HEK293T (cell line): Measurements from ENCODE around the gene TMEM178B.
"Not testable (repeated sequence)": the region's sequence is repeated elsewhere in the genome, so short reads cannot be mapped to it uniquely, and the experiment has no call there.

Source experiments
- CTCF ChIA-PET: fragments of 350-600 bp; formaldehyde crosslinking; extraction: SDS; loops from one replicate; lab custom pipeline; 2021; ENCODE audit warnings: antibody characterized with exemption, inconsistent platforms; lab: Yijun Ruan, JAX
- POLR2A ChIA-PET: fragments of 350-600 bp; formaldehyde crosslinking; extraction: SDS; loops from one replicate; lab custom pipeline; 2020; ENCODE audit warnings: antibody characterized with exemption, inconsistent platforms; lab: Yijun Ruan, JAX
- DNase-seq: peaks from one replicate; pipeline ENCODE4 v3.0.0; 2012; ENCODE audit warnings: mixed read lengths; ENCODE audit errors: extremely low spot score
- ARNT ChIP-seq: fragments of 450-650 bp; IDR thresholded peaks from 2 replicates; pipeline ENCODE4 v1.6.1; 2017; ENCODE audit warnings: mild to moderate bottlenecking
- BHLHE40 ChIP-seq: fragments of 450-650 bp; IDR thresholded peaks from 2 replicates; pipeline ENCODE4 v1.6.1; 2016; ENCODE audit warnings: mild to moderate bottlenecking, moderate library complexity, borderline replicate concordance
- CTBP1 ChIP-seq: fragments of 450-650 bp; IDR thresholded peaks from 2 replicates; pipeline ENCODE4 v1.6.1; 2016; ENCODE audit warnings: borderline replicate concordance
- ELF4 ChIP-seq: fragments of 450-650 bp; IDR thresholded peaks from 2 replicates; pipeline ENCODE4 v1.6.1; 2017; ENCODE audit warnings: antibody characterized with exemption
- FOXA1 ChIP-seq: fragments of 450-650 bp; IDR thresholded peaks from 2 replicates; pipeline ENCODE4 v1.6.1; 2016; ENCODE audit warnings: mild to moderate bottlenecking
- FOXK2 ChIP-seq: fragments of 450-650 bp; IDR thresholded peaks from 2 replicates; pipeline ENCODE4 v1.6.1; 2016; ENCODE audit warnings: mild to moderate bottlenecking
- FOXM1 ChIP-seq: fragments of 450-650 bp; IDR thresholded peaks from 2 replicates; pipeline ENCODE4 v1.6.1; 2017; ENCODE audit warnings: mild to moderate bottlenecking, borderline replicate concordance
- HDGF ChIP-seq: fragments of 450-650 bp; IDR thresholded peaks from 2 replicates; pipeline ENCODE4 v1.6.1; 2017; ENCODE audit warnings: antibody characterized with exemption, borderline replicate concordance
- L3MBTL2 ChIP-seq: fragments of 450-650 bp; conservative IDR thresholded peaks from 2 replicates; pipeline ENCODE4 v1.6.1; 2016; ENCODE audit warnings: mild to moderate bottlenecking
- LEF1 ChIP-seq: fragments of 450-650 bp; IDR thresholded peaks from 2 replicates; pipeline ENCODE4 v1.6.1; 2017; ENCODE audit warnings: mild to moderate bottlenecking, borderline replicate concordance
- NFRKB ChIP-seq: fragments of 450-650 bp; IDR thresholded peaks from 2 replicates; pipeline ENCODE4 v1.6.1; 2016; ENCODE audit warnings: mild to moderate bottlenecking, moderate library complexity
- SP1 ChIP-seq: fragments of 450-650 bp; IDR thresholded peaks from 2 replicates; pipeline ENCODE4 v1.6.1; 2017
- SUZ12 ChIP-seq: fragments of 450-650 bp; IDR thresholded peaks from 2 replicates; pipeline ENCODE4 v1.6.1; 2016; ENCODE audit warnings: mild to moderate bottlenecking
- TARDBP ChIP-seq: fragments of 450-650 bp; IDR thresholded peaks from 2 replicates; pipeline ENCODE4 v1.6.1; 2016
- ZNF384 ChIP-seq: fragments of 450-650 bp; IDR thresholded peaks from 2 replicates; pipeline ENCODE4 v1.6.1; 2016
- TF ChIP-seq, protein P1 (sequence below): fragments of 450-650 bp; IDR thresholded peaks from 2 replicates; pipeline ENCODE4 v1.6.1; 2016

The TMEM178B gene

GRCh38 chr7:141073641-141074161 is at the start of gene TMEM178B:
TMEM178B (plus strand) TSS chr7:141074064.
- CTCF ChIA-PET, result interaction anchor here (0.7 kb wide), 1 partner anchor 315 kb away, joined by 3 read pairs; no protein-coding TSS in a partner anchor
- peak; percentile 60 for DNase-seq
- POLR2A ChIA-PET, result interaction anchor here (1.3 to 3.2 kb wide), 4 partner anchors 12 to 476 kb away, joined by 4 to 50 read pairs (median 6); partner anchors contain the start of gene MRPS33
- TF ChIP-seq FOXA1 (no peak), LEF1 (no peak)

DNA sequence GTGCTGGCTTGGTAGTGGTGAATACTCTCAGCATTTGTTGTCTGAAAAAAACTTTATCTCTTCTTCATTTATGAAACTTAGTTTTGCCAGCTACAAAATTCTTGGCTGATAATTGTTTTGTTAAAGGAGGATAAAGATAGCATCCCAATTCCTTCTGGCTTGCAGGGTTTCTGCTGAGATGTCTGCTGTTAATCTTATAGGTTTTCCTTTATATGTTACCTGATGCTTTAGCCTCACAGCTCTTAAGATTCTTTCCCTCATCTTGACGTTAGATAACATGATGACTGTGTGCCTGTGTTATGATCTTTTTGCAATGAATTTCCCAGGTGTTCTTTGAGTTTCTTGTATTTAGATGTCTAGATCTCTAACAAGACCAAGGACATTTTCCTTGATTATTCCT is 49.2 kb upstream of the TMEM178B start:
- POLR2A ChIA-PET, result interaction anchor here (1.1 kb wide), 1 partner anchor 10 kb away, joined by 4 read pairs; the partner anchor contains the start of gene MRPS33
- no peak for DNase-seq
- TF ChIP-seq ZNF384 (no peak), FOXM1 (no peak), TARDBP (no peak), NFRKB (no peak), SP1 (no peak), BHLHE40 (no peak), ARNT (no peak), L3MBTL2 (no peak), HDGF (no peak), FOXK2 (no peak), CTBP1 (no peak), SUZ12 (no peak), ELF4 (no peak), LEF1 (no peak), FOXA1 (no peak)
- TF ChIP-seq, protein P1, sequence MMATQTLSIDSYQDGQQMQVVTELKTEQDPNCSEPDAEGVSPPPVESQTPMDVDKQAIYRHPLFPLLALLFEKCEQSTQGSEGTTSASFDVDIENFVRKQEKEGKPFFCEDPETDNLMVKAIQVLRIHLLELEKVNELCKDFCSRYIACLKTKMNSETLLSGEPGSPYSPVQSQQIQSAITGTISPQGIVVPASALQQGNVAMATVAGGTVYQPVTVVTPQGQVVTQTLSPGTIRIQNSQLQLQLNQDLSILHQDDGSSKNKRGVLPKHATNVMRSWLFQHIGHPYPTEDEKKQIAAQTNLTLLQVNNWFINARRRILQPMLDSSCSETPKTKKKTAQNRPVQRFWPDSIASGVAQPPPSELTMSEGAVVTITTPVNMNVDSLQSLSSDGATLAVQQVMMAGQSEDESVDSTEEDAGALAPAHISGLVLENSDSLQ, result no peak
- CTCF ChIA-PET, result no interaction called here

GRCh38 chr7:141027043-141027442 is 46.8 kb upstream of the TMEM178B start:
- no peak for DNase-seq
- ChIA-PET POLR2A (interaction anchor here (1.9 kb wide), 1 partner anchor 12 kb away, joined by 8 read pairs; the partner anchor contains the start of gene MRPS33), CTCF (no interaction called here)
- no peak for TF ChIP-seq SP1
- no peak for TF ChIP-seq CTBP1
- TF ChIP-seq HDGF, result no peak
- no peak for TF ChIP-seq TARDBP
- TF ChIP-seq LEF1, result no peak
- TF ChIP-seq L3MBTL2, result no peak
- TF ChIP-seq, protein P1, result no peak
- no peak for TF ChIP-seq SUZ12

DNA sequence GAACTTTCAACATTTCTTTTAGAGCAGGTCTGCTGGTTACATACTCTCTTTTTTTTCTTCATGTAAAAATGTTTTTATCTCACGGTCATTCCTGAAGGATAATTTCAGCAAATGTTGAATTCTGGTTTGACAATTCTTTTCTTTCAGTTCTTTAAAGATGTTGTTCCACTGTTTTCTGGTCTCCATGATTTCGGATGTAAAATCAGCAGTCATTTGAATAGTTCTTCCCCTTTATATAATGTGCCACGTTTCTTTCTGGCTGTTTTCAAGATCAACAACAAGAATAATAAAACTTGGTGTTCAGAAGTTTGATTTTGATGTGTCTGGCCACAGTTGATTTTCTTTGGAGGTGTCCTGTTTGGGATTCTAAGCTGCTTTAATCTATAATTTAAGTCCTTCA is 45.1 kb upstream of the TMEM178B start:
- ChIA-PET CTCF (no interaction called here), POLR2A (no interaction called here)
- TF ChIP-seq FOXM1 (no peak), SP1 (no peak), SUZ12 (no peak), TARDBP (no peak), FOXK2 (no peak), LEF1 (no peak), HDGF (no peak), ZNF384 (no peak), ARNT (no peak), L3MBTL2 (no peak), BHLHE40 (no peak), ELF4 (no peak), FOXA1 (no peak), CTBP1 (no peak), NFRKB (no peak)
- TF ChIP-seq, protein P1, result no peak
- no peak for DNase-seq

DNA sequence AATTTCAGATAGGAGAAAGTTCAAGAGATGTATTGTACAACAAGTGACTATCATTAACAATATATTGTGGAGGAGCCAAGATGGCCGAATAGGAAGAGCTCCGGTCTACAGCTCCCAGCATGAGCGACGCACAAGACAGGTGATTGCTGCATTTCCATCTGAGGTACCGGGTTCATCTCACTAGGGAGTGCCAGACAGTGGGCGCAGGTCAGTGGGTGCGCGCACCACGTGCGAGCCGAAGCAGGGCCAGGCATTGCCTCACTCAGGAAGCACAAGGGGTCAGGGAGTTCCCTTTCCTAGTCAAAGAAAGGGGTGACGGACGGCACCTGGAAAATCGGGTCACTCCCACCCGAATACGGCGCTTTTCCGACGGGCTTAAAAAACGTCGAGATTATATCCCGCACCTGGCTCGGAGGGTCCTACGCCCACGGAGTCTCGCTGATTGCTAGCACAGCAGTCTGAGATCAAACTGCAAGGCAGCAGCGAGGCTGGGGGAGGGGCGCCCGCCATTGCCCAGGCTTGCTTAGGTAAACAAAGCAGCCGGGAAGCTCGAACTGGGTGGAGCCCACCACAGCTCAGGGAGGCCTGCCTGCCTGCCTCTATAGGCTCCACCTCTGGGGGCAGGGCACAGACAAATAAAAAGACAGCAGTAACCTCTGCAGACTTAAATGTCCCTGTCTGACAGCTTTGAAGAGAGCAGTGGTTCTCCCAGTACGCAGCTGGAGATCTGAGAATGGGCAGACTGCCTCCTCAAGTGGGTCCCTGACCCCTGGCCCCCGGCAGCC is 41.1 kb upstream of the TMEM178B start:
- CTCF ChIA-PET, result interaction anchor here (1.1 kb wide), 1 partner anchor 40 kb away, joined by 3 read pairs; no protein-coding TSS in a partner anchor
- POLR2A ChIA-PET, result interaction anchor here (1.1 to 1.4 kb wide), 2 partner anchors 18 to 40 kb away, joined by 5 to 7 read pairs; partner anchors contain the start of gene MRPS33
- DNase-seq, result not testable (repeated sequence)

- CTCF ChIA-PET, DNase-seq, POLR2A ChIA-PET: not testable (repeated sequence)
Measured at GRCh38 chr7:141038100-141038499, 35.8 kb upstream of the TMEM178B start.
